ENCODE data around the gene VIPAS39.
"Not testable (repeated sequence)": the region's sequence is repeated elsewhere in the genome, so short reads cannot be mapped to it uniquely, and the experiment has no call there.

DNA sequence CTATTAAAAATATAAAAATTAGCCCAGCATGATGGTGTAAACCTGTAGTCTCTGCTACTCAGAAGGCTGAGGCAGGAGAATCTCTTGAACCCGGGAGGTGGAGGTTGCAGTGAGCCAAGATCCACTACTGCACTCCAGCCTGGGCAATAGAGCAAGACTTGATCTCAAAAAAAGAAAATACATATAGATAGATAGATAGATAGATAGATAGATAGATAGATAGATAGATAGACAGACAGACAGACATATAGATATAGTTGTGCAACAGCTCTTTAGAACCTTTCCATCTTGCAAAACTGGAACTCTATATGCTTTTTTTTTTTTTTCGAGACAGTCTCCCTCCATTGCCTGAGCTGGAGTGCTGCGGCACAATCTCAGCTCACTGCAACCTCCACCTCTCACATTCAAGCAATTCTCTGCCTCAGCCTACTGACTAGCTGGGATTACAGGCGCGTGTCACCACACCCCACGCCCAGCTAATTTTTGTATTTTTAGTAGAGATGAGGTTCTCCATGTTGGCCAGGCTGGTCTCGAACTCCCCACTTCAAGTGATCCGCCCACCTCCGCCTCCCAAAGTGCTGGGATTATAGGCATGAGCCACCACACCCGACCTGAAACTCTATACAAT lies 41.9 kb downstream of the VIPAS39 start:
- TF ChIP-seq POLR2A (IDR thresholded peaks at IDR 0.05), result not testable (repeated sequence)
- TF ChIP-seq, protein P1, sequence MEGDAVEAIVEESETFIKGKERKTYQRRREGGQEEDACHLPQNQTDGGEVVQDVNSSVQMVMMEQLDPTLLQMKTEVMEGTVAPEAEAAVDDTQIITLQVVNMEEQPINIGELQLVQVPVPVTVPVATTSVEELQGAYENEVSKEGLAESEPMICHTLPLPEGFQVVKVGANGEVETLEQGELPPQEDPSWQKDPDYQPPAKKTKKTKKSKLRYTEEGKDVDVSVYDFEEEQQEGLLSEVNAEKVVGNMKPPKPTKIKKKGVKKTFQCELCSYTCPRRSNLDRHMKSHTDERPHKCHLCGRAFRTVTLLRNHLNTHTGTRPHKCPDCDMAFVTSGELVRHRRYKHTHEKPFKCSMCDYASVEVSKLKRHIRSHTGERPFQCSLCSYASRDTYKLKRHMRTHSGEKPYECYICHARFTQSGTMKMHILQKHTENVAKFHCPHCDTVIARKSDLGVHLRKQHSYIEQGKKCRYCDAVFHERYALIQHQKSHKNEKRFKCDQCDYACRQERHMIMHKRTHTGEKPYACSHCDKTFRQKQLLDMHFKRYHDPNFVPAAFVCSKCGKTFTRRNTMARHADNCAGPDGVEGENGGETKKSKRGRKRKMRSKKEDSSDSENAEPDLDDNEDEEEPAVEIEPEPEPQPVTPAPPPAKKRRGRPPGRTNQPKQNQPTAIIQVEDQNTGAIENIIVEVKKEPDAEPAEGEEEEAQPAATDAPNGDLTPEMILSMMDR (IDR thresholded peaks at IDR 0.05), result not testable (repeated sequence)

All from body of pancreas (tissue), 4 donors.